HG02885 (cell line): ENCODE measurements around the gene ETNK2.

ENCODE experiments used
- ATAC-seq: cut with Tn5 transposase; IDR thresholded peaks from one replicate; pipeline ENCODE4 v1.9.1; 2021; ENCODE audit warnings: mild to moderate bottlenecking; ENCODE audit not compliant: unreplicated experiment, poor library complexity

The ETNK2 gene

DNA sequence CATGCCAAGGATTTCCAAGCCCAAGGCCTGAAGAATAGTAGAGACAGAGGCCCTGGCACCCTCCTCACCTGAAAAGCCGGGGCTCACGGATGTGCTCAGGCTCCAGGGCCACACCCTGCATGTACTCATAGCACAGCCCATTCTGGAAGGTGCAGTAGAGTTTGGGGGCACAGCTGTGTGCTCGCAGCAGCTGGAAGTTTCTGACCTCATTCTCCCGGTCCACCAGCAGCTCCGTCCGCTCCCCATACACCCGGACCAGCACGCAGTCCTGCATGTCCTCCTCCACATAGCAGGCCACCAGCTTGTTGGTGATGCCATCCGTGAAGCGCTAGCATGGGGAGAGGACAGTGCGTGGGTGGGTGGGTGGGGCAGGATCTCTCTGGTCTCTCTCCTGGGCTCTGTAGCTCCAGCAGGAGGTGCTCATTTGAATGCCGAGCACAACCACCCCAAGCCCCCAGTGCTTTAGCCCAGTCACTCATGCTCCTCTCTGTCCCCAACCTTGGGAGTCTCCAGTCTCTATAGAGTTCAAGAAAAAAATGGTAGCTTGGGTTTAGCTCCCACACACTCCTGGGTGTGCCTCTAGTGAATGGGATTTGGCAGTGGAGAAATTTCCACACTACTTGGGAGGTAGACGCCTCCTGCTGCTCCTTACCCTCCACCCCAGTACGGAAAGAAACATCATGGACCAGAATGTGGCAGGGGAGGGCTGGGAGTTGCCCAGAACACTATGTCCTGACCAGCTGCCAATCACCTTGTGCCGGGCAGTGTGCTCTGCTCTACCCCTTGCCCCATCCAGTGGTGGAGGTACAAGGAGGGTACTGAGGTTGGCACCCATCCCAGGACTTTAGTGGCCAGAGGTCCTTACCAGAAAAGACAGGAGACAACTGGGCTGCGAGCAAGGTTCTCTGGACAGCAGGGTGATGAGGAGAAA is 1.9 kb downstream of the ETNK2 start:
- no peak for ATAC-seq

DNA sequence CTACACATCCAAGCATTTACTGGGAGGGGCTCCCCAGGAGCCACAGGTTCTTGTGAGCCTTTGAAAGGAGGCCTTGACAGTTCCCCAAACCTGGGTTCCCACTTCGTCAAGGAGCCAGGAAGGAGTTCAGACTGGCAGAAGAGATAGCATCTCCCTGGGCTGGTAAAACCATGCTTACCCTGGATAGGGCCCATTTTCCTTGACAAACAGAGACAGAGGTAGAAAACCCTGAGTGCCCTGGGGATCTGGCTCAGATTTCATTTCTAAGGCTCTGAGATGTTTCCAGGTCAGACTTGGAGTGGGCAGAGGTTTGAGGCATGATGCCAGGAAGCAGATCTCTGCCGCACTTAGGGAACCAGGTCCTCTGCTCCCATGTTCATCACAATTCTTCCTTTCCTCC is 2.7 kb downstream of the ETNK2 start:
- no peak for ATAC-seq

DNA sequence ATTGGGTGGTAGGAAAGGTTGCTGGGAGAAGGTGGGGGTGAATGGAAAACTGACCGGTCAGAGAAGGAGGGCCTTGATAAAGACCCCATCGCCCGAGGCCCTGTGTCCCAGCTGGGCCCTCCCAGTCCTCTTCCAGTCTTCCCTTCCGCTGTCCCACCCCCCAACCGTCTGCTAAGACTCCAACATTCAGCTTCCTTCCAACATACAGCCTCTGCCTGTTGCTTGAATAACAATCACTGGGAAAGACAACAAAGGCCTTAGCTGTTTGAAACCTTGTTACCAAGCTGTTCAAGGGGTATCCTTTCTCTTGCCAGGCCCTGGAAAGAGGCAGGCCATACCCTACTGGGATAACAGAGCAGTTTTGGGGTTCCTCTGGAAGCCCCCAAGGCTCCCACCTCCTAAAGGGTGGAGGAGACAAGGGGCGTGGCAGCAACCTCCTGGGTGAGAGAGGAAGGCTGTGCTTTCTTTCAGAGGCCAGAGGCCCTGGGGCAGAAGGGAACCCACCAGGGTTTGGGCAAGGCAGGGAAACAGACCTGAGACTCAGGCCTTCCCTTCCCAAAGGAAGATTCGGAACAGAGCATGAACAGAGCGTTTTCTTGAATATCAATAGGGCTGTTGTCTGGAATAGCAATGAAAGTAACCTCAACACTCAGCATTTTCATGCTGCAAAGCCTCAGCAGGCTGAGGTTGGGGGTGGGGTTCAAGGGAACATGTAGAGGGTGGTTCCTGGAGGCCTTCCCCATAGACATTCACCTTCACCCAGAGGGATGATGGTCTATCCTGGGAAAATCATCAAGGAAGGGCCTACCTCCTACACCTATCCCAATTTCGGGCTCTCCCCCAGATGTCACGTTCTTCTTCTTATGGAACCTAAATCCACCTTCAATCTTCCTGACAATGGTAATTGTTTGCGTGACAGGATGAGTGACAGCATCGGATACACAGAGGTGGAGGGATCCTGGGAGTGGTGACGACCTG is 4.1 kb downstream of the ETNK2 start:
- no peak for ATAC-seq

DNA sequence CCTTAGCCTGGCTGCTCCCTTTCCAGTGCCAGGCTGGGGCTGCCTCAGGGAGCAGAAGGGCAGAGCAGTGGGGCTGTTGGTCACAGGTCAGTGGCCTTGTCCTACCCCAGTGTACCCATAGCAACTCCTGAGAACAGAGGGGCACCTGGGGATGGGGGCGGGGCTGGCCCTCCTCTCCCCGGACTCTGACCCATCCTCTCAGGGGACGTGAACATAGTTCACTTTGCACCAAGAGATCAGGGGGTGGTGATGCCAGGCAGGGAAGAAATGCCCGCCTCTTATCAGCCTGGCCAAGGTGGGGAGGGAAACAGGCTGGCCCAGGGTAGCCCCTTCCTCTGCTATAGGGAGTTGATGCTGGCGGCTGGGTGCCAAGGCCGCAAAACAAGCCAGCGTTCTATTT is 4.9 kb downstream of the ETNK2 start:
- no peak for ATAC-seq

DNA sequence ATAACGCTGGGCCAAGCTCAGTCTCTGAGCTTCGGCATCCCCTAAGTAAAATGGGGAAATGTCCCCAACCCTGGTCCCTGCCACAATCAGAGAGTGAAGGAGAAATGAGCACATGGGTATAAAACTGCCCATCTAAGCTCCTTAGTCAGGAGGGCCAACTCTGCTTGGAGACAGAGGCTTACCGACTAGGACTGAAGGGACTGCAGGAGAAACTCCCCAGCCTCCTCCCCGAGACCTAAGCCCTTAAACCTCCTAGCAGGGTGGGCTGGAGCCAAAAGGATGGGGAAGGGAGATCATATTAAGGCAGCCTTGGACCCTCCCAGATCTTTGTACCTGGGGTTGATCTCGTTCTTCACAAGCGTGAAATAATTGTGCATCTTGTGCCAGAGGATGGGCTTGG is 5.5 kb downstream of the ETNK2 start:
- no peak for ATAC-seq

DNA sequence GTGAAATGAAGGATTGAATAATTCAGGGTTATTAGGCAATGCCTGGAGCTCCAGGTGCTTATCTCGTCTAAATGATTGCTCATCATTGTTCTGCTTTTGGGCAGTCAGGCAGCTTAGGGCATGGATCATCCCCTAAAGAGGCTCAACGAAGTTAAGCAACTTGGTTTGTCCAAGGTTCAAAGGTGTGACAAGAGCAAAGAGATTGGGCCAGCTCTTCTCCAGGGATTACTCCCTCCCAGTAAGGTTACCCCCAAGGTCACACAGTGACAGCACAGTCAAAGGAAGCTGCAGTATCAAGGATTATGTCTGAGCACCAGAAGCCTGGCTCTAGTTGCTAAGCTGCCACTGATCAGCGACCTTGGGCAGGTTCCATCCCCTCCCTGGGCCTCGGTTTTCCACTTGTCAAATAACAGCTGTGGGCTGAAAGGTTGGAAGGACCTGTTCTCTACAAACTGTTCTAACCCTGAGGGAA is 6.8 kb downstream of the ETNK2 start:
- ATAC-seq, result no peak

DNA sequence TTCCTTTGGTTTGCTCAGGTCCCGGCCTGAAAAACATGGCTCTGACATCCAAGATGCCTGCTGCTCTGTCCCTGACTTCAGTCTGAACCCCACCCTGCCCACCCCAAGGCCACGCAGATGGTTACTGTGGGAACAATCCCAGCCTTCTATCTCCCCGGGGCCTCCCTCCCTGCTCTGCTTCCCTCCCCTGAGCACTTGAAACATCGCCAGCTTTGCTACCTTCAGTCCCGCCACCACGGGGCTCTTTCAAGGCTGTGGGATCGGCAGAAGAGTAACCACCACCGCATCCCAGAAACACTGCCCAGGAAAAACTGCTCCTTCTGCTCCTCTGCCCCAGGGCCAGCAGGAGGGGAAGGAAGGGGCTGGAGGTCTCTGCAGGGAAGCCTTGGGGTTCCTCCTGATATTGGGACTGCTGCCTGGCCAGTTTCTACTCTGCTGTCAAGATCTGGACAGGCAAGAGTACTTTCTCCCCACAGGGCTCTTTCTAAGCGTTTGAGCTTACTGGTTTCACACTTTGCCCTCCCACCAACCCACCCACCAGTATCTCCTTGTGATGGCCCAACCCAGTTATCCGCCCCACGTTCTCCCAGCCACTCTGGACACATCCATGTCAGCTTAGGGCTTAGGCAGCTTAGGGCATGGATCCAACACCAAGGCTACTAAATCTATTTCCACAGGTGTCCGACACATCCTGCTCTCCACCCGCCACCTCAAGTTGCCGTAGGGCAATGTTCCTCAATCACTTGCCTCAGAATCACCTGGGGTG is 8.4 kb downstream of the ETNK2 start:
- ATAC-seq, result no peak

DNA sequence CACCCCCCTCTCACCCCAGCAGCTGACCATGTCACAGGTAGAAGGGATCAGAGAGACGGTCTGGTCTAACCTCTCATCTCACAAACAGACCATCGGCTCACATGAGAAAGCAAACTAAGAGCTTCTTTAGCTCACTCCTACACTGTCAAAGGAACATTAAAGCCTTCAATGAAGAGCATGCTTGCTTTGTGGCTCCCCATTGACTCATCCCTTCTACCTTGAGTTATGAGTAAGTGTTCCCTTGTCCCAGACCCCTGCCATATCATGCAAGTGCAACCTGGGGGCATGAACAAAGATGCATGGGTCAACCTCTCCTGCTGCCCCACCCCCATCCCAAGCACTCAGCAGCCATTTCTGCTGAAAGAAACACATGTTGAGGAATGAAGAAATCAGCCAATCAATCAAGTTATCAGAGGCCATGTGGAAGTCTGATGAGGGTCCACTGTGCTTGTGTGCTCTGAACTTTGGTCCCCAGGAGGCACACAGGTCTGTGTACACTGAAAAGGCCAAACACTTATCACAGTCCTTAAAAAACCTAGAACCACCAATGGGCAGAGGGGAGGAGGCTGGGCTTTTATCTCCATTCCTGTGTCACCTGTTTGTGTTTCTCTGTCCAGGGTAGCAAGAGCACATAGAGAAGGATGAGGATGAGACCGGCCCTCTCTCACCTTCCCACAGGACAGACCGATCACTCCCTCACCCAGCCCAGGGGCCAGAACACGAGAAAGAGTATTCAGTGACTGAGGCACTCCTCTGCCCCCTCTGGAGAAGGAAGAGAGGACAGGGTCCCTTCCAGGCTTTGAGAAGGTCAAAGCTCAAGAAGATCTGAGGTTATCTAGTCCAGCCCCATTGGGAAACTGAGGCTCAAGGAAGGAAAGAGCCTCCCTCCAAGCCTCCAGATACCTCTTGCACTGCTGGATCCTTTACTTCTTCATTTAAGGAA is 9.5 kb downstream of the ETNK2 start:
- no peak for ATAC-seq

DNA sequence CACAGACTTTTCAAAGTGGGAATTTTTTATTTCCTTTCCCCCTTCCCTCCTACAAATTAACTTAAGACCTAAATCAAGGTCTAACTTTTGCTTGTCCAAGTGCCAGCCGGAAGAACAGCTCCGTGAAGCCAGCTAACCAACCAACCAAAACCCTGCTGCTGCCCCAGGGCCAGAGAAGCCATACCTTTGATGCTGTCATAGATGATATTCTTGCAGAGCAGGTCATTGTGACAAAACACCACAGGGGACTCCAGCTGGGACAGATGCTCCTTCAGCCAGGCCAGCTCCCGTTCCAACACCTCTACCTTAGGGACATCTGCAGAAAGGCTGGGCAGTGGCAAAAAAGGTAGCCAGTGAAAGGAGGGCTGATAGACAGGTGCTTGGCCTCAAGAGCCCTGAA is 10.7 kb downstream of the ETNK2 start:
- no peak for ATAC-seq

DNA sequence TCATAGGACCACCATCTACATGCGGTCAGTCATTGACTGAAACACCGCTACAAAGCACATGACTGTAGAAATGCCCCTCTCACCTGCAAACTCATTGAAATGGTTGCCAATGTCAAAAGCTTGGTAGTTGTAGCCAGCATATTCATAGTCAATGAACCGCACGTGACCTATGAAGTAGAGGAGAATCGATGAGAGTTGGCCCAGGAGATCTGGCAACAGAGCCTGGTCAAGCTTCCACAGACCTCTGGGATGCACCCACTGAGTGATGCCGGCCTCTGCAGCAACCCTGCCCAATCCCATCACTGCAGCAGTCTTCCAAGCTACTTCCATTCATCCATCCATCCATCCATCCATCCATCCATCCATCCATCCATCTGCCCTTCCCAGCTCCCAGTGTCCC is 11.9 kb downstream of the ETNK2 start:
- no peak for ATAC-seq

DNA sequence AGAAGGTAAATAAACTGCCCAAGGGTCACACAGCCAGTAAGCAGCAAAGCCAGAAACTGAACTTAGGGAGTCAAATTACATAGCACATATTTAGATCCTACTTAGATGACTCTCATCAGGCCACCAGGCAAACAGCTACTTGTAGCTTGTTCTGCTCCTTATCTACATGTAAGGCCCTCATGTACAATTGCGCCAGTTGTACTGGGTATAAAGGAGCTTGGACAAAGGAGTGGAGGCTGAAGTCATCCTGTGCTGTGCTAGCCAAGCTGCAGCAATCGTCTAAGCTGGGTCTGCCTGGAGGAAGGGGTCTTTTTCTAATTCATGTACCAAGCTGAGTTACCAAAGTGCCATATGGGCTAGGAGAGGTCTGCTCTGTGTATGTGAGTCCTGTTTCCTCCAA is 12.8 kb downstream of the ETNK2 start:
- ATAC-seq, result no peak

DNA sequence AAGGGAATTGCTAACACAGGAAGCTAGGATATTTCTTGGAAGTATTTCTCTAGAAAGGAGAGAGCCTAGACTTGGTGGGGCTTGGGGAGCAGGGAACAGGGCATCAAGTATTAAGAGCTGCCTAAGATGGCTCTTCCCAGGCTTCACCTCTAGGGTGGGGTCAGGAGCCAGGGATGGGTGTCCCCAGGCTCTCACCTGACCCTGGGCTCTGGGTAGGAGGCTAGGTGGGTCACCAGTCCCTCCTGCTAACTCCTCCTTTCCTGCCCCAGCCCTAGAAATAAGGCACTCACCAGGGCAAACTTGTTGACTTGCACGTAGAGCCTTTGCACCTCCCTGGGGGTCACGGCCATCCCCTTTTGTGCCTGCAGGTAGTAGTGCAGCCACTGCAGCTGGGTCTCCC is 15.0 kb downstream of the ETNK2 start:
- ATAC-seq, result no peak

DNA sequence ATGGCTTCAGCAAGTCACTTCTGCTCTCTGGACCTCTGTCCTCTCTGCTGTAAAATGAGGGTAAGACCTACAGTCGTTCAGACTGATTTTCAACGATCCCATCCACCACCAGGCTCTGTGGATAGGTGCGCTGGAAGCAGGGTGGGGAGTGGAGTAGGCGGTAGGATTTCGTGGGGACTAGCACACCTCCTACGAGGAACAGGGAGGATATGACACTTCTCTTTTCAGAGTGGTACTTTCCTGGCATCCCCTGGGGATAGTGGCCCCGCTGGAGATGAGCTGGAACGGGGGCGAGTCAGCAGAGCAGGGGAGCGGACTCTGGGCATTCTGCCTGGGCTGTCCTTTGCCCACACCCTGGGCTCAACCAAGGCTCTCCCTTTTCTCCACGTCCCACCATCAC is 17.7 kb downstream of the ETNK2 start:
- ATAC-seq, result no peak

DNA sequence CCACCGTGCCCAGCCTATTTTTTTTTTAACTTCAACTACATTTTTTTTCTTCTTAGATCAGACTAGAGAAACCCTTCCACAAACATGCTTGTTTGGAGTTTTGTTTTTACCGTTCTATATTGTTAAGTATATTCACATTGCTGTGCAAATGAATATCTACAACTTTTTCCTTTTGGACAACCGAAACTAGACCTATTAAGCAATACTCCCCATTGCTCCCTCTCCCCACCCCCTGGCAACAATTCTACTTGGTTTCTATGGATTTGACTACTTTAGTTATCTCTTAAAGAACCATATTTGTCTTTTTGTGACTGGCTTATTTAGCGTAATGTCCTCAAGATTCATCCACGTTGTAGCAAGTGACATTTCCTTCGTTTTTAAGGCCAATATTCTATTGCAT is 19.1 kb downstream of the ETNK2 start:
- ATAC-seq, result no peak

DNA sequence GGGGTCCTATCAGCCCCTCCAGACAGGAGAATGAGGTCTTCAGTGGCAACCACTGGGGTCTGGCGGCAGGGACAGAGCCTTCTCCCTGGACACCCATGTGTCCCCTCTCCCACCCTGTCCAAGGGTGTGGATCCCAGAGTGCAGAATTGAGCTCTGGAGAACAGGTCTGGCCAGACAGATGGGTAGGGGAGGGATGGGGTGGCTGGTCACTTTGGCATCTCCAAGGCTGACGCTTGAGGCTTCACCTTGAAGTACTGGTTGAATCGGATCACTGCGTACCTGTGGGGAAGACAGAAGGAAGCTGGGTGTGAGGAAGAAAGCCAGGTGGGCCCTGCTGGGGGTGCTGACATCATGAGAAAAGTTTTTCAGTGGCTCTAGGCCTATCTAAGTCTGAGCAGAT is 19.9 kb downstream of the ETNK2 start:
- no peak for ATAC-seq

DNA sequence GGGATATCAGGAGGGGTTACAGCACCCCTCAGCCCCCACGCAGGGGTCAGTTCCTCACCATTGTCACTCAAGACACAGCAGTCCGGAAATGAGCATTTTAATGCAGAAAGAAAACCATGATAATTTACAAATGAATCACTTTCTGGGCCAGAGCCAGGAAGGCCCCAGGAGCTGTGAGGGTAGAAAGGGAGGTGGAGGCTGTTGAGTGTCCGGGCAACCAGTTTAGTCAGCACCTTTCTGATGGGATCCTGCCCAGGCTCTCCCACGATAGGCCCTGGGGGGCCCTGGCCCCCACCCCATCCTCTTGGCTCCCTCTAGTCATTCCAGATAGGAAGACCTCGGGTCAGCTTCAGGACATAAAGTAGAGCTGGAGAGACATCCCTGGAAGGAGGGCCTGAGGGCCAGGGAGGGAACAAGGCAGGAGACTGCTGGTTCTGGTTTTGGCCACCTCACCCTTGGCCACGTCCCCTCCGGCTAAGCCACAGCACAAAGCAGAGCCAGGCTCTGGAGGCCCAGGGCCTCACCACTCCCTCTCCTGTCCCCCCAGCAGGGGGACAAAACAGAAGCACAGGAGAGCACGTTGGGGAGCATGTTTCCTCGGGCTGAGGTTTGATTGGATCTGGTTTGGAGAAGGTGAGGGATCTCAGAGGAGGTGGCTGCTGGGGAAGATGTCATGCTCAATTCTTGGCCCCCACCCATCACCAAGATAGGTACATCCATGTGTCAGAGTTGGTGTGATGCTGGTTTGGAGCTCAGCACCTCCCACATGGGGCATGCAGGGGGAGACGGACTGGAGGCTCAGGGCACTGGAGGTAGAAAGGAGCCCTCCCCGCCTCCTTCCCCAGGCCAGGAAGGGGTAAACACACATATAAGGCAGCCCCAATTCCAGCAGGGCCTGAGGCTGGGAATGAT is 20.6 kb downstream of the ETNK2 start:
- ATAC-seq, result no peak

DNA sequence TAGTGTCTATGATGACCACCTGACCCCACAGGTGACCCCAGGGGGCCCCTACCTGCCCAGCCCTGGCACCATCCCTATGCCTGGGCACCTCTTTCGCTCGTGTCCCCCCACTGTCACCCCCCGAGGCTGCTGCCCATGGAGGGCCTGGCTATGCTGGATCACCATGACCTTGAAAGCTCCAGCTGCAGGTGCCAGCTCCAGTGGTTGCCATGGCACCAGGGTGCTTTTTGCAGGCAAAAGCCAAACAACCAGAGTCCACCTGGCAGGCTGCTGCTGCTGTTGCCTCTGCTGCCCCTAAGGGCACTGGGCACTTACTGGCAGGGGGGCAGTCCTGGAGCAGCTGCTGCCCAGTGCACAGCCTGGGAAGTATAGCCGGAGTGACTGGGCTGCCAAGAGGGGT is 21.7 kb downstream of the ETNK2 start:
- ATAC-seq, result no peak
